ENCODE data around the gene PIGT. TPM values are rescaled to one million over a fixed set of nuclear protein-coding genes. Genes with fewer than 3 reads are reported as not detected.
A peak's percentile ranks its signal among the peaks of the same experiment; 100 is the strongest.

Gene PIGT
- total RNA-seq, 1 experiment from 2014 or later: 108 TPM

- ATAC-seq (no peak), DNase-seq (ENCODE audit: low read depth, low spot score) (no peak)
- no TSS peak for BruUV-seq (replicated peaks)
- Histone ChIP-seq H3K4me1 (ENCODE audit: control insufficient read depth, insufficient read depth, low read length) (no peaks in the 10 kb centered on the region; the same call in 1 of the 2 replicates), H3K4me3 (ENCODE audit: low read depth in 2 of 2, low read length in 2 of 2) (peak within 1 kb of the TSS; percentile 84 to 87), H3K27me3 (ENCODE audit: control insufficient read depth, insufficient read depth, low read length) (no peaks in the 10 kb centered on the region), H3K27ac (ENCODE audit: low read length) (peak within 1 kb of the TSS; percentile 80), H3K9me3 (ENCODE audit: control insufficient read depth, insufficient read depth, low read depth, low read length) (no peaks in the 10 kb centered on the region), H3K36me3 (ENCODE audit: control insufficient read depth, insufficient read depth, low read length) (peaks cover 10% of the 10 kb centered on the region)
- TF ChIP-seq CTCF (IDR thresholded peaks at IDR 0.05) (no peak), POLR2AphosphoS5 (IDR thresholded peaks at IDR 0.05; ENCODE audit: low read depth, low read length) (no peak), TCF7L2 (IDR thresholded peaks at IDR 0.05; ENCODE audit: low read depth, low read length) (no peak), REST (IDR thresholded peaks at IDR 0.05; ENCODE audit: insufficient read depth in 1 of 2, low read depth in 2 of 2, low read length in 1 of 2) (no peak), SIN3A (IDR thresholded peaks at IDR 0.05; ENCODE audit: borderline replicate concordance, insufficient read depth, low read depth, low read length) (no peak)
- ChIA-PET POLR2A (no interaction called here), CTCF (interaction anchor here (0.6 kb wide), 1 partner anchor 28 kb away, joined by 3 read pairs; no protein-coding TSS in a partner anchor)
- intact Hi-C loops (cut with micrococcal nuclease; ENCODE audit: unreplicated experiment) (no loop called here), in situ Hi-C loops (cut with HindIII; ENCODE audit: low pct_unique_long_range_greater_than_20kb, low sequenced_read_pairs) (no loop called here)
Measured at GRCh38 chr20:45407783-45408645, 7.9 kb upstream of the PIGT start, which contains the start of gene DBNDD2. TSS of gene DBNDD2 (plus strand) at chr20:45408289. CDS start at chr20:45408468, 179 bp downstream.

- H3K36me3 ChIP-seq (ENCODE audit: control insufficient read depth, insufficient read depth, low read length): peaks cover 10% of the 10 kb centered on the region
- no peaks in the 10 kb centered on the region for H3K27me3 ChIP-seq (ENCODE audit: control insufficient read depth, insufficient read depth, low read length)
- intact Hi-C loops (cut with micrococcal nuclease; ENCODE audit: unreplicated experiment): no loop called here
- ATAC-seq (no peak), DNase-seq (ENCODE audit: low read depth, low spot score) (no peak)
- in situ Hi-C loops (cut with HindIII; ENCODE audit: low pct_unique_long_range_greater_than_20kb, low sequenced_read_pairs): no loop called here
- H3K27ac ChIP-seq (ENCODE audit: low read length): no peak overlapping the region
- H3K9me3 ChIP-seq (ENCODE audit: control insufficient read depth, insufficient read depth, low read depth, low read length): no peaks in the 10 kb centered on the region
- no TSS peak for BruUV-seq (replicated peaks)
- TF ChIP-seq POLR2AphosphoS5 (IDR thresholded peaks at IDR 0.05; ENCODE audit: low read depth, low read length): no peak
- TF ChIP-seq REST (IDR thresholded peaks at IDR 0.05; ENCODE audit: insufficient read depth in 1 of 2, low read depth in 2 of 2, low read length in 1 of 2): no peak
- TF ChIP-seq SIN3A (IDR thresholded peaks at IDR 0.05; ENCODE audit: borderline replicate concordance, insufficient read depth, low read depth, low read length): no peak
- no peak for TF ChIP-seq CTCF (IDR thresholded peaks at IDR 0.05)
- TF ChIP-seq TCF7L2 (IDR thresholded peaks at IDR 0.05; ENCODE audit: low read depth, low read length): no peak
- no peaks in the 10 kb centered on the region; the same call in 1 of the 2 replicates for H3K4me1 ChIP-seq (ENCODE audit: control insufficient read depth, insufficient read depth, low read length)
- no peak overlapping the region for H3K4me3 ChIP-seq (ENCODE audit: low read depth in 2 of 2, low read length in 2 of 2)
- CTCF ChIA-PET: interaction anchor here (0.5 to 0.6 kb wide), 2 partner anchors 25 to 28 kb away, joined by 3 to 7 read pairs; no protein-coding TSS in a partner anchor
- POLR2A ChIA-PET: no interaction called here
Measured at GRCh38 chr20:45408646-45409213, 7.2 kb upstream of the PIGT start.
